ENCODE data around the gene FLT1.

The FLT1 gene

DNA sequence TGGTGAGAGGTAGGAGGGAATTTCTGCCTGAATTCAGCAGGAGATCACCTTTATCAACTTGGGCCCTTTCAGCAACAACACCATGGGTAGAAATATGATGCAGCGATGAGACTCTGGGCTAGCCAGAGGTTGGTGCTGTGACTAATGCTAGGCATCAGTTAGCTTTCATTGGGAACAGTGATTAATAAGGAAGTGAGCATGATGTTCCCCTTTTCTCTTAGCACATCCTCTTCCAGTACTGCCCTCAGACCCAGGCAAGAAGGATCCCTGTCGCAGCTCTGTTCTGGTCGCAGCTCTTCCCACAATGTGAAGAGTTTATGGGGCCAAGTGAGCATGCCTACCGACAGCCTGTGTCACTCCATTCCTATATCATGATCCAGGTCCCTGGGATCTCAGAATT lies 100.5 kb downstream of the FLT1 start:
- DNase-seq: peak in 2 of 58 donors; percentile 5 to 6

DNA sequence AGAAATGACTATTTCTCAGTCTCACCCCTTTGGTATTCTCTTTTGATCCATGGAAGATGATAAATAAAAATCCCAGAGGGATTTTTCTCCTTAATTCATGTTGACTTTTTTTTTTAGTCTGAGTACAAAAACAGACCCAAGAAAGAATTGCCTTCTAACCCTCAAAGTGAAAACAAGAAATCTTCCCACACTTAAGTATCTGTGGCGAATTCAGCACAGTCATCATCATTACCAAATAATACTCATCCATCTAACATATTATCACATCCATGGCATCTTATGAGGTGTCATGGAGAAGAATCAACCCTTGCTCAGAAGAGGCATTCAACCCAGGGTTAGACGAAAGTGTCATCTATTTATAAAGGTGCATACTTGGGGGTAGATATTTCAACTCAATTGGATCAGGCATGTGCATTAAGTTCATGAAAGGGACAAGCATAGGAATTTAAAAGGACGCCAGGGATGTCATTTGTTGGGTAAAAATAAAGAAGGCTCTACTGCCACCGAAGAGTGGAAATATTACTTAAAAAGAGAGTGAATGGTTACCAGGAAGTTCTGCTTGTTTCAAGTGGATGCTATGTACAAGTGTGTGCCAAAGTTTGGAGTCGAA lies 101.9 kb downstream of the FLT1 start:
- no peak for DNase-seq

GRCh38 chr13:28392428-28392827 lies 102.5 kb downstream of the FLT1 start:
- DNase-seq: no peak

DNA sequence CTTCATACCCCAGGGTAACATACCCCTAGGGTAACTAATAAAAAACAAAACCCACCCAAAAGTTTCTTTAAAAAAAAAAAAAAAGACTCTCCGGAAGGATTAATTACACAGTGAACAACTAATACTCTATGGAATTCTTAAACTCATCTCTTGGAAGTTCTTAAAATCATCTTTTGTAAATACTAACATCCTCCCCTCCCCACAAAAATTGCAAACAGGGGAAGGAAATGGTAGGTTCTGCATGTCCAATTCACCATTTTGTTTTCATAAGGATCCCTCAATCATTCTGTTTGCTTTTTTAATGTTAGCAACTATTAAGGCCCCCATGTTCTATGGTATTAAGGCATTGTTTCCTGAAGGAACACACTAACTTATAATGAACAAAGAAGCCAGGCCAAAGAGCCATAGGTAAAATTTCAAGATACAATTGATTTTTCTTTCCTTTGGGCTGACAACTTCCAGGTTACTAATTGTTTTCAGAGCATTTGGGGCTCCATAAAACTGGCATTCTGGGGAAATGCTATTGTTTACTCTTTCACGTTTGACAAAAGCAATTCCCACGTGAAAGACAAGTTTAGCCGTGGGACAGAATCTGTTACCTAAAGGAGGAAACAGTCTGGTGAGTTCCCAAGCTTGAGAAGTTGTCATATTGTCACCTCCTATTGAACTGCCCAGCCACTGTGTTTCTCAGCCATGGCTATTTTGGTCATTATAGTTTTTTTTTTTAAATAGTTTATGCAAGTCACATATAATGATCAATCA lies 107.0 kb downstream of the FLT1 start:
- DNase-seq: no peak

GRCh38 chr13:28385362-28385761 lies 109.6 kb downstream of the FLT1 start:
- no peak for DNase-seq

DNA sequence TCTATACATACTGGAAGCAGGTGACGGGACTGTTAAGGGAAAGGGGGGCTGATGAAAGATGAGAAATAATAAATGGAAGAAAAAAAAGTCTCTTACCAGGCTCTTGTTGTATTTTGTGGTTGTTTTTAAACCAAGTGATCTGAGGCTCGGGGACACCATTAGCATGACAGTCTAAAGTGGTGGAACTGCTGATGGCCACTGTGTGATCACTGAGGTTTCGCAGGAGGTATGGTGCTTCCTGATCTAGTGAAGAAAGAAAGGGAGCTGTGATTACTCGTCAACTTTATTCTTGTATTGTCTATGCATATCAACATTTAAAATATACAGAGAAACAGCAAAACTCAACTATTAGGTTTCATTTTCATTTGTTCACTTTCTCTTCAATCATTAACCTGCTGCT lies 110.1 kb downstream of the FLT1 start:
- DNase-seq: no peak

- DNase-seq: no peak
These were observed 114.6 kb downstream of the FLT1 start for GRCh38 chr13:28380319-28380718.

GRCh38 chr13:28379371-28380083 lies 115.4 kb downstream of the FLT1 start:
- DNase-seq: no peak

DNA sequence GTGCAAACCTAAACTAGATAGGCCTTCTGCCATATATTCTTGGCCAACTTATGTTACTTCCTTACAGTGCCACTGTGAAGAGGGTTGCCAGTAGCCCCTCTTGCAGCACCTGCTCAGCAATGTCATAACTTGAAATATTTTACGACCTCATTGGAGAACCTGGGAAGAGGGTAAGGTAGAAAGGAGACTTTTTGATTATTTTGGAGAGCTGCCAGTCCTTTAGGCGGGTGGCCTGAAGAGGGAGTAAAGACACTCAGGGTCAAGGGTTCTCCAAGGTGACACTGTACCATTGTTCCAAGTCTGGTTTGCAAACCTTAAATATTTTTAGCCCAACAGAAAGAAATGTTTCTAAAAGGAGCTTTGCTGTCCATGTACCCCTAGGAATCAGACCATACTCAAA lies 118.3 kb downstream of the FLT1 start:
- no peak for DNase-seq

GRCh38 chr13:28375250-28375930 lies 119.5 kb downstream of the FLT1 start:
- no peak for DNase-seq

- DNase-seq: no peak
These were observed 121.1 kb downstream of the FLT1 start for GRCh38 chr13:28373810-28374209.

DNA sequence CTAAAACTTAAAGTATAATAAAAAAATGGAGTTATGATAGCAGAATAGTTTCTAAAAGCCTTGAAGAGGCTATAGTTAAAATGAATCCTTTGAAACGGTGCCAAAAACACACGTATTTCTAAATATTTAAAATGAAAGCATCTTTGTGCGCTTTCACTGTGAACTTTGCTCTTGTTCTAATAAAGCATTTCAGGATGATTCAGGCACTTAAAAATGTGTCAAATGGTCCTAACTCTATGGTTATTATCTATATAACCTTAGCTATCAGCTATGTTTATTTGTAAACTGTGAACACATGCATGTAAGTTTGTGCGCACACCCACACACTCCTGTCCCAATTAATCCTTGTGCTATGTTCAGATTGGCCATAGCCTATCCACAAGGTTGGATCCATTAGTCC lies 124.5 kb downstream of the FLT1 start:
- DNase-seq: no peak

GRCh38 chr13:28358708-28359107 lies 136.2 kb downstream of the FLT1 start:
- DNase-seq: no peak

DNA sequence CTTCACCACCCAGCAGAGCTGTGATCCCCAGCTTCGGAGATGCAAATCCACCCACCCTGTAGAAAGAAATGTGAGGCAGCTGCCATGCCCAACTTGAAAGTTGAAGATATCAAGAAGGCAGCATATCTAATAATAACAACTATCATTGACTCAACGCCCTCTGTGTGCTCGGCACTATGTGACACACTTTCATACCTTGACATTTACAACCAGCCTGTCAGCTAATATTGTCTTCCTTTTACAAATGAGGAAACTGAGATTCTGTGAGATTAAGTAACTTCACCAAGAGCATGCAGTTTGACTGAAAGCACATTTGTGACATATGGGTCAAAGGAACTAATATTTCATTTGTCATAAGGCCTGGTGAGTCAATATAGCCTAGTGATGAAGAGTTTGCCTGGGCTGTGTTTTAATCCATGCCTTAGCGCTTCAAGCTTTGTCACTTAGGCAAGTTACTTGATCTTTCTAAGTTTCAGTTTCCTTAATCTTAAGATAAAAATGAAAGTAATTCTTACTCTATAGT lies 137.0 kb downstream of the FLT1 start:
- peak in 1 of 58 donors; percentile 4 for DNase-seq

DNA sequence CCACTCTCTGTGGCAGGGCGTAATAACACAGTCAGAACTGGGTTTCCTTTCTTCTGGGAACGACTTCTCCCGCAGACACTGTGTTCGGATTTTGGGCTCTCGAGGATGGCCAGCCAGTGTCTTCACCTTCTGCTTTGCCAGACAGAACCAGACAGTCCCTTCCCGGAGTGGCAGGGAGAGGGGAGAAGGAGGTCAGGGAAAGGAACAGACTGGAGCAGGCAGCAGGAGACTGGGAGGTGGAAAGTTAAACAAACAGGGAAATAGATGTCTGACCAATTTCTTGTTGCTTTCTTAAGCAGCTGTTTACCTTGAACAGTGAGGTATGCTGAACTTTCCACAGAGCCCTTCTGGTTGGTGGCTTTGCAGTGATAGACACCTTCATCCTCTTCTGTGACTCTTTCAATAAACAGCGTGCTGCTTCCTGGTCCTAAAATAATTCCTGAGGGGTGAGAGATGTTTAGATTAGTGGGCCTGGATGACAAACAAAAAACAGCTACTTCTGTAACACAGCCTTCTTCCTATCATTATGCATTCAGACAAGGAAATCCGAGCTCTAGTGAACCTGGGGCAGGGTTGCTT lies 137.6 kb downstream of the FLT1 start:
- DNase-seq: no peak

DNA sequence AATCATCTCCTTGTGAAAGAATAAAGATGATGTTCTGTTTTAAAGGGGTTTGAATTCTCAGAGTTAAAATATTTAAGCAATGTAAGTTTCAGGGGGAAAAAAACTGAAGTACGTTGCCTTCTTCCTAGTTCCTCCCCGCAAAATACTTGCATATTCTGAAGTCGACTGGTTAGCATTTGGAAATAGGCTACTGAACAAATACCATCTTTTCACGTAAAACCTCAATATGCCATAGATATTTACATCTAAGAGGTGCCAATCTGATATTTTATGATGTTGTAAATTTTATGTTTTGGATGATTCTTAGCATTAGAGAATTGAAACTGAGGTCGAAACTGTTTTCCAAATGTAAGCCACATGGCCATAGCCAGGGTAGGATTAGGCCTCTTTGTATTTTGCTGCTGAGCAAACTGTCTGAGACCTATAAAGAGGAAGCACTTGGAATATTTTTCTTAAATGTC lies 138.3 kb downstream of the FLT1 start:
- DNase-seq: no peak

- no peak for DNase-seq
These were observed 139.0 kb downstream of the FLT1 start for GRCh38 chr13:28355822-28356371.

GRCh38 chr13:28355046-28355821 lies 139.7 kb downstream of the FLT1 start:
- DNase-seq: no peak

GRCh38 chr13:28353679-28354078 lies 141.2 kb downstream of the FLT1 start:
- no peak for DNase-seq
